Measurements from ENCODE around the gene CMTM6.

Gene CMTM6

GRCh38 chr3:32510075-32510724 lies 7.5 kb upstream of the CMTM6 start:
- peak; percentile 77 for TF ChIP-seq CTCF (IDR thresholded peaks at IDR 0.05)

DNA sequence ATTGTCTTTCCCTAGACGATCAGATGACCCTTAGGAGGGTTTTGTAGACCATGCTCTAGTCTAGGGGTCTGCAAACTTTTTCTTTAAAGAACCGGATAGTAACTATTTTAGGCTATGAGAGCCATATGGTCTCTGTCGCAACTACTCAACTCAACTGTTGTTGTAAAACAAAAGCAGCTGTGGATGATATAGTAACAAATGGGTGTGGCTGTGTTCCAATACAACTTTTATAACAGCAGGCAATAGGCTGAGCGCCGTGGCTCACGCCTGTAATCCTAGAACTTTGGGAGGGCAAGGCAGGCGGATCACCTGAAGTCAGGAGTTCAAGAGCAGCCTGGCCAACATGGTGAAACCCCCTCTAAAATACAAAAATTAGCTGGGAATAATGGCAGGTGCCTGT lies 6.1 kb upstream of the CMTM6 start:
- no peak overlapping the region for H3K4me2 ChIP-seq (ENCODE audit: low read length)
- H3K27ac ChIP-seq: no peak overlapping the region
- no peaks in the 10 kb centered on the region for H3K27me3 ChIP-seq (ENCODE audit: control insufficient read depth, insufficient read depth, low read length)
- H2AFZ ChIP-seq: no peak overlapping the region
- no peak overlapping the region for H3K9ac ChIP-seq
- H3K9me3 ChIP-seq (ENCODE audit: control insufficient read depth, low read length): no peaks in the 10 kb centered on the region
- no peaks in the 10 kb centered on the region for H3K4me1 ChIP-seq
- TF ChIP-seq CTCF (IDR thresholded peaks at IDR 0.05): no peak
- no peak overlapping the region for H3K4me3 ChIP-seq (ENCODE audit: low read depth, low read length)
- H3K79me2 ChIP-seq: no peaks in the 10 kb centered on the region
- no peaks in the 10 kb centered on the region for H3K36me3 ChIP-seq (ENCODE audit: control insufficient read depth, insufficient read depth, low read length)

More at GRCh38 chr3:32510075-32510724, 7.5 kb upstream of the CMTM6 start:
- Histone ChIP-seq H3K27me3 (ENCODE audit: control insufficient read depth, insufficient read depth, low read length) (no peaks in the 10 kb centered on the region), H3K27ac (no peak overlapping the region), H3K4me2 (ENCODE audit: low read length) (no peak overlapping the region), H3K9me3 (ENCODE audit: control insufficient read depth, low read length) (no peaks in the 10 kb centered on the region), H3K79me2 (no peaks in the 10 kb centered on the region), H2AFZ (no peak overlapping the region), H3K4me1 (no peaks in the 10 kb centered on the region), H3K4me3 (ENCODE audit: low read depth, low read length) (no peak overlapping the region), H3K9ac (no peak overlapping the region), H3K36me3 (ENCODE audit: control insufficient read depth, insufficient read depth, low read length) (no peaks in the 10 kb centered on the region)

- no peaks in the 10 kb centered on the region for H3K27me3 ChIP-seq (ENCODE audit: control insufficient read depth, insufficient read depth, low read length)
- H3K9ac ChIP-seq: no peak overlapping the region
- H3K36me3 ChIP-seq (ENCODE audit: control insufficient read depth, insufficient read depth, low read length): no peaks in the 10 kb centered on the region
- H3K4me1 ChIP-seq: peaks cover under 1% of the 10 kb centered on the region
- H3K79me2 ChIP-seq: no peaks in the 10 kb centered on the region
- H3K4me2 ChIP-seq (ENCODE audit: low read length): no peak overlapping the region
- no peaks in the 10 kb centered on the region for H3K9me3 ChIP-seq (ENCODE audit: control insufficient read depth, low read length)
- TF ChIP-seq CTCF (IDR thresholded peaks at IDR 0.05): no peak
- H2AFZ ChIP-seq: no peak overlapping the region
- H3K27ac ChIP-seq: no peak overlapping the region
- H3K4me3 ChIP-seq (ENCODE audit: low read depth, low read length): no peak overlapping the region
Measured at GRCh38 chr3:32506466-32506865, 3.8 kb upstream of the CMTM6 start.

- Histone ChIP-seq H3K4me2 (ENCODE audit: low read length) (peak overlapping the region; percentile 92), H3K9me3 (ENCODE audit: control insufficient read depth, low read length) (no peaks in the 10 kb centered on the region), H3K9ac (no peak overlapping the region), H3K4me3 (ENCODE audit: low read depth, low read length) (peak overlapping the region; percentile 79), H3K27me3 (ENCODE audit: control insufficient read depth, insufficient read depth, low read length) (no peaks in the 10 kb centered on the region), H3K4me1 (peaks cover 2% of the 10 kb centered on the region), H2AFZ (peak overlapping the region; percentile 92), H3K27ac (peak overlapping the region; percentile 91), H3K79me2 (peaks cover 4% of the 10 kb centered on the region), H3K36me3 (ENCODE audit: control insufficient read depth, insufficient read depth, low read length) (no peaks in the 10 kb centered on the region)
- TF ChIP-seq CTCF (IDR thresholded peaks at IDR 0.05): no peak
Measured at GRCh38 chr3:32502946-32503286, 264 bp upstream of the CMTM6 start.

- Histone ChIP-seq H3K9me3 (ENCODE audit: control insufficient read depth, low read length) (no peaks in the 10 kb centered on the region), H3K9ac (no peak overlapping the region), H3K36me3 (ENCODE audit: control insufficient read depth, insufficient read depth, low read length) (no peaks in the 10 kb centered on the region), H3K4me3 (ENCODE audit: low read depth, low read length) (peak overlapping the region; percentile 79), H3K79me2 (peaks cover 7% of the 10 kb centered on the region), H3K27me3 (ENCODE audit: control insufficient read depth, insufficient read depth, low read length) (no peaks in the 10 kb centered on the region), H3K27ac (peak overlapping the region; percentile 91), H2AFZ (peak overlapping the region; percentile 92), H3K4me1 (peaks cover 2% of the 10 kb centered on the region), H3K4me2 (ENCODE audit: low read length) (peak overlapping the region; percentile 77)
- TF ChIP-seq CTCF (IDR thresholded peaks at IDR 0.05): no peak
Measured at GRCh38 chr3:32501783-32502117, 902 bp downstream of the CMTM6 start.
